HG02840 (cell line): ENCODE results near the gene RIMKLA.

Source experiments
- ATAC-seq: cut with Tn5 transposase; IDR thresholded peaks from one replicate; pipeline ENCODE4 v1.9.1; 2021; ENCODE audit warnings: mild to moderate bottlenecking, moderate library complexity, moderate number of reproducible peaks; ENCODE audit not compliant: unreplicated experiment, low FRiP score

The RIMKLA gene

GRCh38 chr1:42380586-42381279 lies at the start of gene RIMKLA:
Gene RIMKLA, plus strand, starts transcription at chr1:42380792. Its CDS starts 143 bp downstream, at chr1:42380935.
- ATAC-seq = peak; percentile 73

GRCh38 chr1:42332877-42333276 lies 47.7 kb upstream of the RIMKLA start:
- no peak for ATAC-seq

GRCh38 chr1:42333662-42334239 lies 46.8 kb upstream of the RIMKLA start:
- no peak for ATAC-seq

- peak; percentile 60 for ATAC-seq
Observed at GRCh38 chr1:42334240-42335049, 46.1 kb upstream of the RIMKLA start.

GRCh38 chr1:42335050-42335808 lies 45.4 kb upstream of the RIMKLA start, which contains the start of gene FOXJ3:
Gene FOXJ3, minus strand, starts transcription at chr1:42335235. Its CDS starts 24,142 bp downstream, at chr1:42311093.
- peak; percentile 78 for ATAC-seq

- ATAC-seq = no peak
Observed at GRCh38 chr1:42335809-42336518, 44.6 kb upstream of the RIMKLA start.

- no peak for ATAC-seq
Observed at GRCh38 chr1:42336978-42337377, 43.6 kb upstream of the RIMKLA start.

- ATAC-seq = no peak
Observed at GRCh38 chr1:42340093-42340492, 40.5 kb upstream of the RIMKLA start.

GRCh38 chr1:42340901-42341300 lies 39.7 kb upstream of the RIMKLA start:
- ATAC-seq = no peak

GRCh38 chr1:42343049-42343448 lies 37.5 kb upstream of the RIMKLA start:
- no peak for ATAC-seq

- ATAC-seq = no peak
Observed at GRCh38 chr1:42348498-42348897, 32.1 kb upstream of the RIMKLA start.

- no peak for ATAC-seq
Observed at GRCh38 chr1:42350086-42350485, 30.5 kb upstream of the RIMKLA start.

- ATAC-seq = no peak
Observed at GRCh38 chr1:42358791-42359190, 21.8 kb upstream of the RIMKLA start.

- ATAC-seq = no peak
Observed at GRCh38 chr1:42359466-42359865, 21.1 kb upstream of the RIMKLA start.

GRCh38 chr1:42364089-42364488 lies 16.5 kb upstream of the RIMKLA start:
- ATAC-seq = no peak

- no peak for ATAC-seq
Observed at GRCh38 chr1:42364542-42364941, 16.1 kb upstream of the RIMKLA start.

GRCh38 chr1:42365118-42365517 lies 15.5 kb upstream of the RIMKLA start:
- no peak for ATAC-seq

GRCh38 chr1:42368096-42368795 lies 12.3 kb upstream of the RIMKLA start:
- no peak for ATAC-seq

- no peak for ATAC-seq
Observed at GRCh38 chr1:42369471-42369870, 11.1 kb upstream of the RIMKLA start.
